Left renal cortex interstitium (tissue), 4 donors: ENCODE measurements around the gene EYA3. TPM values are rescaled to one million over a fixed set of nuclear protein-coding genes. Genes with fewer than 3 reads are reported as not detected.
A peak's percentile ranks its signal among the peaks of the same experiment; 100 is the strongest.
"Not testable (repeated sequence)": the region's sequence is repeated elsewhere in the genome, so short reads cannot be mapped to it uniquely, and the experiment has no call there.

ENCODE experiments used
- DNase-seq, 4 donors: peaks; one replicate each; pipeline ENCODE4 v3.0.0-alpha.2; 2013; ENCODE audit warnings: low read depth in 4 of 4, low spot score in 2 of 4, missing footprints in 1 of 4
- polyA plus RNA-seq, 4 donors: library from polyadenylated mRNA; unstranded; fragments of 120-200 nt; gene quantifications; one replicate each; pipeline ENCODE4 v1.2.1, GENCODE V29; 2013; ENCODE audit not compliant: insufficient read length in 4 of 4

The EYA3 gene
- polyA plus RNA-seq, 4 donors = 47.4 to 59.6 (median 55.5) TPM

DNA sequence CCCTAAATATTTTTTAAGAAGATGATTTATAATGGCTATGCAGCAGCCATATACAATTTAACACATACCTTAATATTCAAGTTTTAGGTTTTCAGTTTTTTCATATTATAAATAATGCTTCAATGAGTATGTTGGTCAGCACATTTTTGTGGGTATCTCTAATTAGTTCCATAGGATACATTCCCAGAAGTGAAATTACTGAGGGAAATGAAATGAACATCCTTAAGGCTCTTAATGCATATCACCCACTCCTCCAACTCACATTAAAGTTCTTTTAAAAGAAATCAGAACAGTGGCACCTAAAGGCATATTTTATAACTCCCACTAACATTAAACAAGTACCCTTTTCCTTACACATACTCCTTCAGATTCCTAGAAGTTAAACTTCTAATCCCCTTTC, 56.1 kb downstream of the EYA3 start:
- no peak for DNase-seq

DNA sequence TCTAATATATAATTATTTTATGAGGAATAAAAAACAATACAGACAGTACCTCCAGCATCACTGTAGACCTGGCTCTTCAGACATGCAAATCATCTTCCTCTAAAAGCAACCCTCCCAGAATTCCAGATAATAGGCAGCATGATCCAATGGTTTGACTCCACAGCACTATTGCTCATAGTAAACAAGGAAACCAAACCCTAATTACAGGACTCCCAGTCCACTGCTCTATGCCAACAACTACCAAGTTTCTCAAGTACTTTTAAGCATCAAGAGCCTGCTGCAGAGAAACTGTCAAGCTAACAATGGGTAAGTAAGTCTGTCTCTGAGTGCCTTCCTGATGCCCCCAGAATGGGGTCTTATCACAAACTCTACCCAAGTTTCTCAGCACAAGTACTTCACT, 57.2 kb downstream of the EYA3 start:
- DNase-seq = no peak

DNA sequence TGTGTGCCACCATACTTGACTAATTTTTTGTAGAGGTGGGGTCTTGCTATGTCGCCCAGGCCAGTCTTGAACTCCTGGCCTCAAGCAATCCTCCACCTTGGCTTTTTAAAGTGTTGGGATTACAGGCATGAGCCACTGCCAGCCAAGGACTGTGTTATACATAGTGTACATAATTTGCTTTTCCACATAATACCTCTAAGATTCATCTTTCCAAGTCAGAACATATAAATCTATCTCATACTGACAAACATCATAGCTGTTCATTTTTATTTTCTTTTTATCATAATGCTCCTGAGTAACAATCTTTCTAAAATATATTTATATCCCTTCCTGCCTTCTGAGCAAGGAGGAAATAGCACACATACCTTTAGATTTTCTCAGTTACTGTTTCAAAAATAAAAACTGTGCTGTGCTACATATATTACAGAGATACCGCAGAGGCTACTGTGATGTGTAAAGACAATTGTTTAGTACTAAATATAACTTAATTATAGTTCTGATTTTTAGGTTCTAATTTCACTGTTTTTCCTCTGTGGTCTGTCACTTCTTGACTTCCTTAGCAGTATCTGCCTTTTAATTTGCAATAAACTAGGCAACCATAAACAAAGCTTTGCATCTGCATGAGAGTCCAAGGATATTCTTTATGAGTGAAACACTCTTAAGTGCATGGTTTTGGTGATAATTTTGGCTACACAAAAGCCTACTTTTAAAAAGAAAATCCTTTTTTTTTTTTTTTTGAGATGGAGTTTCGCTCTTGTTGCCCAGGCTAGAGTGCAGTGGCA, 59.3 kb downstream of the EYA3 start:
- no peak for DNase-seq

DNA sequence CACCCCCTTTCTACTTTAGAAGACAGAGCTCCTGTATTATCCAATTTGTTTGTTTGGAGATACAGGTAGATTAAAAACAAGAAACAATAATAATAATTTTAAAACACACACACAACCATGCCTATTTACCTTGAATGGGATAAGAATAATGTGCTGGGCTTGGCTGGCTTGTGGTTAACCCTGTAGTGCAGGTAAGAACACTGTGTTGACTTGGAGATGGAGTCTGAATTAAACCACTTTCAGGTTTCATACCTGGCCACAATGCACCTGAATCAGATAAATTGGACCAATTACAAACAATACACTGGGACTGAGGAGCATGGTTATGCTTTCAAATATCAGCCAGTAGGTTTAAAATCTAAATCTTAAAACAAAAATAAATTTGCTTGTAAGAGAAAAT, 60.8 kb downstream of the EYA3 start:
- DNase-seq = no peak

DNA sequence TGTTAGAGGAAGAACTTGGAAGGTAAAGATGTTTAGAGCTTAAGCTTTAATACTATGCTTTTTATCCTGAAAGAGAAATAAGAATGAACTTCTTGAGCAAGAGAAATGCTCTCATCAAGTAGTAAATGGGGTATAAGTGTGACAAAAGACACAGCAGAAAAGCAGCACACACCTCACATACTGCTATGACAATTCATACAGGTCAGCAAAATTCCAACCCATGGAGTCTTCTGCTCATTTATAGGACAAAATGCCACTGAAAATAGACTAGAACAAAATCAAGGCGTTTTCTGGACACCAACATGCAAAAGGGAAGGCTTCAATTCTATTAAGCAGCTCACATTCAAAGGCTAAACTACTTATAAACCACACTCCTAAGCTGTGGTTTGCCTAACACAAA, 61.2 kb downstream of the EYA3 start:
- DNase-seq = no peak

DNA sequence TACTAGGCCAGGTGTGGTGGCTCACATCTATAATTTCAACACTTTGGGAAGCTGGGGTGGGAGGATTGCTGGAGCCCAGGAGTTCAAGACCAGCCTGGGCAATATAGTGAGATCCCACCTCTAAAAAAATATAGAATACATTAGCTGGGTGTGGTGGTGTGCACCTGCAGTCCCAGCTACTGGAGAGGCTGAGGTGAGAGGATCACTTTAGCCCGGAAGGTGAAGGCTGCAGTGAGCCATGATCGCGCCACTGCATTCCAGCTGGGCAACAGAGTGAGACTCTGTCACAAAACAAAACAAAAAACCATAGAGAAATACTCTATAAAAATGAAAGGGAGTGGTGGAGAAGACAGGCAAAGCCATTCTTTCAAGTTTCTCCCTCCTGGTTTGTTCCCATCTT, 62.1 kb downstream of the EYA3 start:
- DNase-seq = no peak

DNA sequence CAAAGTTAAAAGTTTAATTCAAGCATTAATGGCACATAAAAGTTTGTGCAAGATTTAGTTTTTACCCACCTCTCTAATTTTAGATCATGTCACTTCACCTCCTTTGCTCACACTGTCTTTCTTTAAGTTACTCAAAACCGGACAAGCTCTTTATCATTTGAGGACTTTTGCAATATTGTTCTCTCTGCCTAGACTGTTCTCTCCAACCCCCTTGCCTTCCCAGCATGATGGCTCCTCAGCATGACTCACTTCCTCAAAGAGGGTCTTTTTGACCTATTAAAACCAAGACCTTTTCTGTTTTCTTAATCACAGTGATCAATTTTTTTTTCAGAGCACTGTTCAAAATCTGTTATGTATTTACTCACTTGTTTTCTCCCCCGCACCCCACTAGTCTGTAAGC, 67.3 kb downstream of the EYA3 start:
- no peak for DNase-seq

DNA sequence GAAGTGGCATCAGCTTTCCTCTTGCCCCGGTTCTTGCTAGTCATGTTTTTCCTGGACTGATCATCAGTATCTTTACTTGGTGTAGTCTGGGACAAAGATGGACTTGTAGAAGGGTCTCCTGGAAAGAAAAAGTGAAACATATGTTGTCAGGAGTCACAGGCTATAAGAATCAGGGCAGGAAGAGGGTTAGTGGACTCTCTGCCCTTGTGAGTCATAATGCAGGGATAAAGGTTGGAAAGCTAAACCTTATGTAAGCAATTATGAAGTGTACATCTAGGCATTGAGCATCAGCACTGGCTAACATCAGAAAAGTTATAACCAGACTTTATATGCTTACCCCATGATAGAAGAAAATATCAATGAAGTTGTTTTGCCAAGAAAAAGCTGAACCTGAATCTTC, 77.4 kb downstream of the EYA3 start:
- DNase-seq = no peak

DNA sequence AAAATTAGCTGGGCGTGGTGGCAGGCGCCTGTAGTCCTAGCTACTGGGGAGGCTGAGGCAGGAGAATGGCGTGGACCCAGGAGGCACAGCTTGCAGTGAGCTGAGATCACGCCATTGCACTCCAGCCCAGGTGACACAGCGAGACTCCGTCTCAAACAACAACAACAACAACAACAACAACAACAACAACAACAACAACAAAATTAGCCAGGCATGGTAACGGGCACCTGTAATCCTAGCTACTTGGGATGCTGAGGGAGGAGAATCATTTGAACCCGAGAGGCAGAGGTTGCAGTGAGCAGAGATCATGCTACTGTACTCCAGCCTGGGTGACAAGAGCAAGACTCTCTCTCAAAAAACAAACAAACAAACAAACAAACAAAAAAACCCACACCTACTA, 85.3 kb downstream of the EYA3 start:
- DNase-seq = not testable (repeated sequence)

DNA sequence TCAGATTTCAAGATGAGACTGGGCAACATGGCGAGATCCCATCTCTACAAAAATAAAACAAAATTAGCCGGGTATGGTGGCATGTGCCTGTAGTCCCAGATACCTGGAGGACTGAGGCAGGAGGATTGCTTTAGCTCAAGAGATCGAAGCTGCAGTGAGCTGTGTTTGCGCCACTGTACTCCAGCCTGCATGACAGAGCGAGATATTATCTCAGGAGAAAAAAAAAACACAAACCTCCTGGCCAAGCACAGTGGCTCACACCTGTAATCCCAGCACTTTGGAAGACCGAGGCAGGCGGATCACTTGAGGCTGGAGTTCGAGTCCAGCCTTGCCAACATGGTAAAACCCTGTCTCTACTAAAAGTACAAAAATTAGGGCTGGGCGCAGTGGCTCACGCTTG, 85.8 kb downstream of the EYA3 start:
- DNase-seq = no peak

DNA sequence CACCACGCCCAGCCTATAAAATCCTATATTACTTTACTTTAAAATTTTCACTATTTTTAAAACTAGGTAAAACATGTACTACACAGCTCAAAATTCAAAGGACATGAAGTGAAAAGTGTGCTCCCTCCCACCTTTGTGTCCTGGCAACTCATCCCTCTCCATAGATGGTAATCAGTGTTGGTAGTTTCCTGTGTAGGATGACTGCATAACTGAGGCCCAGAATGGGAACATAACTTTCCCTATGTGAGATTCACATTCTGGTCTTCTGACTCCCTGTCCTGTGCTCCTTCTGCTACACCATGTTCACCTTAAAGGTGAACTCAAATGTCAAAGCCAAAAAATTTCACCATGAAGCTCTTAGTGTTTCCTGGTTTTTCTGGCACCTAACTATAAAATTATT, 89.4 kb downstream of the EYA3 start:
- DNase-seq = no peak

DNA sequence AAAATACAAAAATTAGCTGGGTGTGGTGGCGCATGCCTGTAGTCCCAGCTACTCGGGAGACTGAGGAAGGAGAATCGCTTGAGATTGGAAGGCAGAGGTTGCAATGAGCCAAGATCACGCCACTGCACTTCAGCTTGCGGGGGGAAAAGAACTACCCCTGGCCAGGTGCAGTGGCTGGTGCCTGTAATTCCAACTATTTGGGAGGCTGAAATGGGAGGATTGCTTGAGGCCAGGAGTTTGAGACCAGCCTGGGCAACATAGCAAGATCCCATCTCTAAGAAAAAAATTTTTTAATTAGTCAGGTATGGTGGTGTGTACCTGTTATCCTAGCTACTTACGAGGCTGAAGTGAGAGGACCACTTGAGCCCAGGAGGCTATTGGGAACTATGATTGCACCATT, 93.9 kb downstream of the EYA3 start:
- DNase-seq = not testable (repeated sequence)

DNA sequence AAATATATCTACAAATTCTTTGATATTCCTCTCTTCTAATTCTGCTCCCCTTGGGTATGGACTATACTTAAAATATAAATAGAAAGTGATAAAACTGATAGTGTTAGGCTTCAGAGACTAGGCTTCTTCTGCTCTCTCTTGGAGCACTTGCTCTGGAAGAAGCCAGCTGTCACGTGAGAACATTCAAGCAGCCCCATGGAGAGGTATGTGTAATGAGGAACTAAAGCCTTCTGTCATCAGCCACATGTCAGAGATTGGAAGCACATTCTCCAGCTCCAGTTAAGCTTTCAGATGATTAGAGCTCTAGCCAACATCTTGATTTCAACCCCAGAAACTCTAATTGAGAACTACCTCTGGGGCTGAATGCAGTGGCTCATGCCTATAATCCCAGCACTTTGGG, 94.3 kb downstream of the EYA3 start:
- no peak for DNase-seq

DNA sequence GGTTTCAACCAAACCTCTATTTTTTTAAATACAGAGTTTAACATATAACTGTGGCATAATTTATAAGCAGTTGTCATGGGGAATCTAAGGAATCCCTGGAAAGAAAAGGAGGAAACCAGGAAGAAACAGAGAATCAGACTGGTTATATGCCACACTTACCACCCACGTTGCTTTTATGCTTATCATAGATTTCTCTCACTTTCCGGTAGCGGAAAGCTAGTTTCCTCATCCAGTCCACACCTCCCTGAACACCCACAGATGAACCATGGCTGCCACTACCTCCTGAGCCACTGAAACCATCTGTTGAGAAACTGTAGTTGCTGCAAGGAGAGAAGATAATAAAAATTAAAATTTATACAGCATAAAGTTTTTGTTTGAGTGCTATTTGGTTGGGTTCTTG, 95.2 kb downstream of the EYA3 start:
- DNase-seq = no peak

DNA sequence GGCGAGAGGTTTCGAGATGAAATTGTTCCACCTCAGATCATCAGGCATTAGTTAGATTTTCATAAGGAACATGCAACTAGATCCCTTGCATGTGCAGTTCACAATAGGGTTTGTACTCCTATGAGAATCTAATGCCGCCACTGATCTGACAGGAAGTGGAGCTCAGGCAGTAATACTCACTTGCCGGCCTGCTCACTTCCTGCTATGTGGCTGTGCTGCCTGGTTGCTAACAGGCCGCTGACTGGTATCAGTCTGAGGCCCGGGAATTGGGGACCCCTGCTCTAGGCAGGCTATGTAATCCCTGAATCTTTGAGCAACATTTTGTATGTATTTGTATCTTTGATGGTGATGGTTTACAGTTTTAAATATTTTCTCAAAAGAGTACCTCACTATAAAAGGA, 96.1 kb downstream of the EYA3 start:
- DNase-seq = no peak

DNA sequence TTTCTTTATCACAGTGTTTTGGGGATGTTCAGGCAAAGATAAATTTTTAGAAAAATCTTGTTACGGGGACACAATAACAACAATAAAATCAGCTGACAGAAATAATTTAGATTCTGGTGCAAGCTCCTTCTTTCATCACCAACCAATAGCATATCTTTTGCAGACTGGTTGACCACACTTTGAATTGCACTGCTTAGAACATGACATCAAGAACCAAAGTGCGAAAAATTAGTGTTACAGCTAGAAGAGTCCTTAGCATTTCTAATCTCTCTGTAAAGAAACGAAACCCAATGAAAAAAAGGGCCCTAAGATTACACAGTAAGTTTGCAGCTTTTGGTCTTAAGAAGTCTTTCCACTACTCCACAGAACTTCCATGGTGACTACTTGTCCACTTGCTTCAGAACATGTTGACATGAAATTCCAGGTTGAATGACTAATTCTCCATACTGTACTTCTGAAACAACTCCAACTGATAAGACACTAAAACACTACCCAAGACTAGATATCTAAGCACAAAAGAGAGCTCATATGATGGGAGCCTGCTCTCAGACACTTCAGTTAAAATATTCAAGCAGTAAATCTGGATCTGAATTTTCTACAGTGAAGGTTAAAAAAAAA, 97.4 kb downstream of the EYA3 start:
- DNase-seq = no peak

DNA sequence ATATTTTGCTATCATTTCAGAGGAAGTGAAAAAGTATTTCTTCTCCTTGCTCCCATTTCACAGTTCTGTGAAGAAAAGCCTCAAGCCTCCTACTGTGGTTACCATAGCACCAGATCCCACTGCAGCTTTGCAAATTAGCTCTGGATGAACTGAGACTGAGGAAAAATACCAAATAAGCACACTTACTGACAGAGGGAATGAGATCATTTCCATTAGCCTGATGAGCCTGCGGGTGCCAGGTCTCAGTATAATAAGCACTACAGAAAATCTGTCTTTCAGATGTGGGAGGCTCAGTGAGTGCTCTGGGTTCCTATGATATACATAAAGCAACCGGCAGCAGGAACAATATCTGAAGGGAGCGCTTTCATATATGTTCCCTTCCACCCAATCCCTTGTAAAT, 107.3 kb downstream of the EYA3 start:
- DNase-seq = no peak

DNA sequence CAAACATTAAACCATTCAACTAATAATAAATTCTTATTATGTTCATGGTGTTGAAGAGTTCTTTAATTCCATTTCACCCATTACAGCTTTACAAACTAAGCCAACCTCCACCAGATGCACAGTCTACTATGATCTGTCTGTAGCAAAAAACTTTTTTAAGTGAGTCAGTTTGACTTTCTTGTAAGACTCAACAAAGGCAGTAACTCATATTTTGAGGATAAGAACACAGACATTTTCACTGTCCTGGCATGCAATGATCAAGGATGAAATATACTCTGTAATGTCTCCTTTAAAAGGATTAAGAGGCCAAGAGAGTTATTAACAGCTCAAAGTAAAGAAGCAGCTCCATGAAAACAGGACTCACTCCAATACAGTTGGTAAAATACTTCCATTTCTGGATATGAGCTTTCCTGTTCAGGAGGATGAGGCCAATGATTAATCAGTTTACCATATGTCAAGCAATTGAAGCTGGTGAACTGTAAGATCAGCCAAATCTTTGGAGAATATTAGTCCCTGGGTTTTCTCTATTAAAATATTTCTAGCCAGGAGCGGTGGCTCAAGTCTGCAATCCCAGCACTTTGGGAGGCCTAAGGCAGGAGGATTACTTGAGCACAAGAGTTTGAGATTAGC, 108.1 kb downstream of the EYA3 start:
- DNase-seq = no peak

DNA sequence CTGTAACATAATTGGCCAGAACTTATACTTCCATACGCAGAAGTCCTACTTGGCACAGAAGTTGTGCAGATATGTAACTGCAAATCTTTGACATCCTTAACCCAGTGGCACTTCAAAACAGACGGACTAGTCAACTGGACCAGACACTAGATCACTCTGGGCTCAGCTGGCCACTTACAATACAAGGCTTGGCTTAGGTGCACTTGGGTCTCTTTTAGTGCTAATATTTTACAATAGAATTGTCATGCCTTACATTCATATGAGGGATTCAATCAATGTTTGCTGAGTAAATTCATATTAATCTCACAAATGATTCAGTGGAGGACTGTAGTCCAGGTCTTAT, 108.6 kb downstream of the EYA3 start:
- DNase-seq = no peak

DNA sequence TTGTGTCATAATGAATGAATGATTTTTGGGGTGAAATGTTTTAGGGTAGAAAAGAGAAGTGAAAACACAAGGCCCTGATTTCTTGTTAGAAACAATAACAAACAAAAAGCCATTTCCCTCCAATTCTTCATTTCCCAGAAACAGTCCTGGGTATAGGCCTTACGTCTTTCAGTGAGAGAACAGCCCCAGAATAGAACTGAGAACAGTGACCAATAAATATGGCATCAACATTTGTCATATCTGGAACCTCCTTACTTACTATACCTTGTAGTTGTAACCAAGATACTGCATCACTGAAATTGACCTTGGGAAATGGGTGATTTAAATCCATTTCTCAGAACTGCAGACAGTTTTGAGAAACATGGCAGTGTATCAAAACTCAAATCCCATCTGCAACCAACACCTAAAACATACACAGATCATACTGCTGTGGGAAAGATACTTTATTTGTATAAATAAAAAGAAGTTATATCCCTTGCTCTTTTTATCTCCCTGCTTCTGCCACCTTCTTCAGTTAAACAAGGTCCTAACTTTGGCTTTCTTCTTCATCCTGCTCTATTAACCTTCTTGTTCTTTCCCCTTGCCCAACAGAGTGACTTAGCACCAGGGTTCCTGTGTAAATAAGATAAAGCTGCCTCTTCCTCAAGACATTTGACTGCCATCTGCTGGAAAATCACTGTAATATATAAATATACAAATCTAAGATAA, 109.1 kb downstream of the EYA3 start:
- peak in 1 of 4 donors; percentile 10 for DNase-seq

DNA sequence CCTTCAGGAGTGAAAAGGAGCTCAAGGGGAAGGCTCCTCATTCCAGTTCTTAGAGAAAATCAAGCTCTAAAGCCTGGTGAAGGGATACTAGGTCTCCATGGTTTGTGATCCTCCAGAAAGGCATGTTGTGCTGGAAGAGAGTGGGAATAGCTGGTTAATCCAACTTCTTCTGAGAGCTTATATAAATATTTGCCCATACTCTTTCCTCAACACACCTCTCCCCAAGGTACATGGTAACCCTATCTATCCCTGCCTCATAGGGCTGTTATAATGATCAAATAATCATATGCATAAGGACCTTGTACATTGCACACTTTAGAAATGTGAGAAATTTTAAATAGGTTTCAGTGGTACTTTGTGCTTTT, 114.0 kb downstream of the EYA3 start:
- DNase-seq = no peak
